GM12891 (cell line): ENCODE measurements around the gene FERMT1.

Experiments used
- POLR2A ChIP-seq: IDR thresholded peaks from 2 replicates; pipeline ENCODE4 v1.6.1; 2011; ENCODE audit warnings: low read depth, low read length, control low read depth
- POLR2AphosphoS5 ChIP-seq: IDR thresholded peaks from 2 replicates; pipeline ENCODE4 v1.6.1; 2011; ENCODE audit warnings: low read depth, low read length, control low read depth
- POU2F2 ChIP-seq: IDR thresholded peaks from 2 replicates; pipeline ENCODE4 v1.6.1; 2011; ENCODE audit warnings: low read depth, mild to moderate bottlenecking, control low read depth, low read length, moderate library complexity
- TAF1 ChIP-seq: IDR thresholded peaks from 2 replicates; pipeline ENCODE4 v1.6.1; 2011; ENCODE audit warnings: low read depth, low read length, control low read depth

GRCh38 chr20:6041808-6042265 is 81.0 kb downstream of the FERMT1 start:
- no peak for TF ChIP-seq POLR2A
- no peak for TF ChIP-seq POLR2AphosphoS5
- no peak for TF ChIP-seq TAF1
- TF ChIP-seq POU2F2: no peak
